ENCODE results near the gene DUSP10. TPM values are rescaled to one million over a fixed set of nuclear protein-coding genes. Genes with fewer than 3 reads are reported as not detected.

DUSP10 gene
- total RNA-seq, 1 donor = 26.8 TPM

GRCh38 chr1:221723018-221723847 is 18.7 kb downstream of the DUSP10 start:
- H3K4me3 ChIP-seq (ENCODE audit: low read depth, low read length) = no peak overlapping the region
- peak; percentile 18 for DNase-seq (ENCODE audit: low read depth)
- no peak for TF ChIP-seq CTCF (IDR thresholded peaks at IDR 0.05; ENCODE audit: insufficient read depth, low read length)

GRCh38 chr1:221722254-221723017 is 19.5 kb downstream of the DUSP10 start:
- DNase-seq (ENCODE audit: low read depth) = no peak
- TF ChIP-seq CTCF (IDR thresholded peaks at IDR 0.05; ENCODE audit: insufficient read depth, low read length) = no peak
- no peak overlapping the region for H3K4me3 ChIP-seq (ENCODE audit: low read depth, low read length)

- H3K4me3 ChIP-seq (ENCODE audit: low read depth, low read length) = no peak overlapping the region
- TF ChIP-seq CTCF (IDR thresholded peaks at IDR 0.05; ENCODE audit: insufficient read depth, low read length) = no peak
- no peak for DNase-seq (ENCODE audit: low read depth)
Observed at GRCh38 chr1:221720545-221720944, 21.3 kb downstream of the DUSP10 start.

GRCh38 chr1:221719987-221720386 is 21.9 kb downstream of the DUSP10 start:
- no peak for DNase-seq (ENCODE audit: low read depth)
- no peak for TF ChIP-seq CTCF (IDR thresholded peaks at IDR 0.05; ENCODE audit: insufficient read depth, low read length)

GRCh38 chr1:221719278-221719597 is 22.7 kb downstream of the DUSP10 start:
- DNase-seq (ENCODE audit: low read depth) = no peak
- no peak for TF ChIP-seq CTCF (IDR thresholded peaks at IDR 0.05; ENCODE audit: insufficient read depth, low read length)

More at GRCh38 chr1:221719987-221720386, 21.9 kb downstream of the DUSP10 start:
- H3K4me3 ChIP-seq (ENCODE audit: low read depth, low read length) = no peak overlapping the region

GRCh38 chr1:221718381-221719277 is 23.3 kb downstream of the DUSP10 start:
- peak; percentile 95 for DNase-seq (ENCODE audit: low read depth)
- no peak for TF ChIP-seq CTCF (IDR thresholded peaks at IDR 0.05; ENCODE audit: insufficient read depth, low read length)
- H3K4me3 ChIP-seq (ENCODE audit: low read depth, low read length) = no peak overlapping the region

More at GRCh38 chr1:221719278-221719597, 22.7 kb downstream of the DUSP10 start:
- no peak overlapping the region for H3K4me3 ChIP-seq (ENCODE audit: low read depth, low read length)

All from fibroblast of the aortic adventitia (primary cell).